ENCODE measurements around the gene CA4. TPM values are rescaled to one million over a fixed set of nuclear protein-coding genes. Genes with fewer than 3 reads are reported as not detected.

Gene CA4
- total RNA-seq, 1 experiment from 2014 or later = 1.7 TPM

- H3K27me3 Mint-ChIP-seq (ENCODE audit: low read depth) = peaks cover 85% of the 10 kb centered on the region
- H2BK12ac ChIP-seq (ENCODE audit: insufficient read length, low read depth, low read length) = no peak overlapping the region
Measured at GRCh38 chr17:60147553-60148223, 2.1 kb upstream of the CA4 start.

More at GRCh38 chr17:60147553-60148223, 2.1 kb upstream of the CA4 start:
- Histone ChIP-seq H3T11ph (ENCODE audit: low read length) (no peak overlapping the region), H3K79me2 (ENCODE audit: insufficient read depth, low read length) (no peaks in the 10 kb centered on the region), H2BK5ac (ENCODE audit: insufficient read length, low read length) (no peak overlapping the region), H3K4ac (ENCODE audit: low read depth, low read length) (no peak overlapping the region), H3K27ac (ENCODE audit: insufficient read length, low read depth, low read length) (no peak overlapping the region), H2BK120ac (ENCODE audit: low read depth, low read length, poor library complexity, severe bottlenecking) (no peak overlapping the region), H4K20me1 (ENCODE audit: control insufficient read depth, insufficient read depth, insufficient read length) (no peaks in the 10 kb centered on the region), H3K4me1 (ENCODE audit: insufficient read depth, low read length) (peaks cover 24% of the 10 kb centered on the region), H3K14ac (ENCODE audit: insufficient read depth, low read length) (no peak overlapping the region), H3K4me2 (ENCODE audit: insufficient read depth, insufficient read length, low read length) (no peak overlapping the region), H3K79me1 (ENCODE audit: insufficient read depth, low read depth, low read length, poor library complexity, severe bottlenecking) (no peaks in the 10 kb centered on the region), H3K18ac (ENCODE audit: insufficient read length, low read depth, low read length) (no peak overlapping the region), H4K8ac (replicated peaks; ENCODE audit: insufficient read length, low read depth, low read length) (no peak overlapping the region), H2AFZ (ENCODE audit: low read length) (no peak overlapping the region), H3K9me3 (ENCODE audit: control insufficient read depth, low read depth, low read length) (no peaks in the 10 kb centered on the region), H3K9ac (ENCODE audit: extremely low read depth, insufficient read length, low read length) (no peak overlapping the region), H2AK5ac (ENCODE audit: insufficient read length, low read length) (no peak overlapping the region), H2BK20ac (ENCODE audit: low read depth, low read length, poor library complexity, severe bottlenecking) (no peak overlapping the region), H4K91ac (ENCODE audit: insufficient read length, low read depth, low read length) (no peak overlapping the region), H3K23ac (ENCODE audit: insufficient read length, low read depth, low read length) (no peak overlapping the region), H3K27me3 (ENCODE audit: insufficient read depth, low read length) (peaks cover 14% of the 10 kb centered on the region), H2BK15ac (ENCODE audit: low read depth, low read length) (no peak overlapping the region), H4K5ac (ENCODE audit: insufficient read length, low read depth, low read length) (no peak overlapping the region), H3K23me2 (ENCODE audit: insufficient read length, low read depth, low read length, poor library complexity, severe bottlenecking) (peaks cover 6% of the 10 kb centered on the region), H3K56ac (ENCODE audit: insufficient read length, low read depth, low read length) (no peak overlapping the region)
- H3K4me1 Mint-ChIP-seq = peaks cover 51 to 71% of the 10 kb centered on the region in 2 experiments
- WGBS (ENCODE audit: extremely low coverage, insufficient read length, low lambda C conversion rate) = no CpG with 5 or more reads among the region's 8 CpGs
- DNase-seq = no peak
- peak overlapping the region in 1 of 3 experiments; percentile 72; a peak in 1 of 7 replicates for H3K27ac Mint-ChIP-seq
- H3K4me3 Mint-ChIP-seq = no peak overlapping the region; a peak in 1 of 5 replicates
- no peaks in the 10 kb centered on the region; a peak in 1 of 5 replicates for H3K9me3 Mint-ChIP-seq
- no peak for TF ChIP-seq CTCF (conservative IDR thresholded peaks at IDR 0.05)
- no peaks in the 10 kb centered on the region for H3K36me3 Mint-ChIP-seq (ENCODE audit: insufficient read depth in 1 of 3, low read depth in 3 of 3)
